GM19468 (cell line): ENCODE measurements around the gene TRIM38.
A peak's percentile ranks its signal among the peaks of the same experiment; 100 is the strongest.

ENCODE experiments used
- ATAC-seq: cut with Tn5 transposase; IDR thresholded peaks from one replicate; pipeline ENCODE4 v1.9.1; 2021; ENCODE audit warnings: mild to moderate bottlenecking, moderate library complexity, moderate number of reproducible peaks; ENCODE audit not compliant: unreplicated experiment; ENCODE audit errors: extremely low read depth

Gene TRIM38

DNA sequence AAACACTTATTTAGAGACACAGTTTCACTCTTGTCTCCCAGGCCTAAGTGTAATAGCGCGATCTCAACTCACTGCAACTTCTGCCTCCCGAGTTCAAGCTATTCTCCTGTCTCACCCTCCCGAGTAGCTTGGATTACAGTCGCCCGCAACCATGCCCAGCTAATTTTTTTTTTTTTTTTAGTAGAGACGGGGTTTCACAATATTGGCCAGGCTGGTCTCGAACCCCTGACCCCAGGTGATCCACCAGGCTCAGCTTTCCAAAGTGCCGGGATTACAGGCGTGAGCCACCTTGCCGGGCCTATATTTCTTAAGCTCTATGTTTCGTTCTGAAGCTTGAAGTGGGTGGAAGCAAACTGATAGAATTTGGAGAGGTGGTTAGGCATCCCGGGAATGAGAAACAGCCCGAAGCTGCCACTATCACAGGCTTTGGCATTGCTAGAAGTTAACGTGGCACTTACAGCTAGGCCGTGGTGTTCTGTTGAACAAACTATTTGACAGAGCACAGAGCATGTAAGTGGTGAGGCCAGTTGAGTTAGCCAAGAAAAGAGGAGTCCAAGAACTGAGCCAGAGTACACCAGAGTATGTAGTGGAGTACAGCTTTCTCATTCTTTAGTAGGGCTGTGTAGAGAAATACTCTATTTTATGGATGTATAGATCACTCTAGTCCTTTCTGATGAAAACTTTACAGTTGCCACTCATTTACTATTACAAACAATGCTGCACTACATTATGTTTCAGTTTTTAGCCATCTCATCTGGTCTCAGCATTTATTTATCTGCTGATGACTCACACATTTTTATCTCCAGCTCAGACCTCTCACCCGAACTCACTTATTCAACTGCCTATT, 62.7 kb downstream of the TRIM38 start:
- no peak for ATAC-seq

GRCh38 chr6:26025894-26026832, 63.6 kb downstream of the TRIM38 start:
- ATAC-seq: no peak

DNA sequence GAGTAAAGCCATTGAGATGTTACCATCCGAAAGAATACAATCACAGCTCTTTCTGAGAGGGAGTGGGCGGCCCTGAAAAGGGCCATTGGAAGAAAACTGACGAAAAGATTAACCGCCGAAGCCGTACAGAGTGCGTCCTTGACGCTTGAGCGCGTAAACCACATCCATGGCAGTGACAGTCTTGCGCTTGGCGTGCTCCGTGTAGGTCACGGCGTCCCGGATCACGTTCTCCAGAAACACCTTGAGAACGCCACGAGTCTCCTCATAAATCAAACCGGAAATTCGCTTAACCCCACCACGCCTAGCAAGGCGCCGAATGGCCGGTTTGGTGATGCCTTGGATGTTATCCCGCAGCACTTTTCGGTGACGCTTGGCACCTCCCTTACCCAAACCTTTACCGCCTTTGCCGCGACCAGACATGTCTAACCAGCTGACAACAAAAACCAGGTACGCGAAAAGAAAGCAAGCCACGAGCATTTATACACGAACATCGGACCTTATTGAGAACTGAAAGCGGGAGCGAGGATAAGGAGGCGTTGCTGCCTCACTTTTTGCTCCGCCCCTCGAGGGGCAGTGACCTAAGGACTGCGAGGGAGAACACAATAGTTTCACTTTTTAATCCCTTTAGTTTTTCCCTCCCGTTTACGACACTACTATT, 64.4 kb downstream of the TRIM38 start:
- ATAC-seq: peak; percentile 15

DNA sequence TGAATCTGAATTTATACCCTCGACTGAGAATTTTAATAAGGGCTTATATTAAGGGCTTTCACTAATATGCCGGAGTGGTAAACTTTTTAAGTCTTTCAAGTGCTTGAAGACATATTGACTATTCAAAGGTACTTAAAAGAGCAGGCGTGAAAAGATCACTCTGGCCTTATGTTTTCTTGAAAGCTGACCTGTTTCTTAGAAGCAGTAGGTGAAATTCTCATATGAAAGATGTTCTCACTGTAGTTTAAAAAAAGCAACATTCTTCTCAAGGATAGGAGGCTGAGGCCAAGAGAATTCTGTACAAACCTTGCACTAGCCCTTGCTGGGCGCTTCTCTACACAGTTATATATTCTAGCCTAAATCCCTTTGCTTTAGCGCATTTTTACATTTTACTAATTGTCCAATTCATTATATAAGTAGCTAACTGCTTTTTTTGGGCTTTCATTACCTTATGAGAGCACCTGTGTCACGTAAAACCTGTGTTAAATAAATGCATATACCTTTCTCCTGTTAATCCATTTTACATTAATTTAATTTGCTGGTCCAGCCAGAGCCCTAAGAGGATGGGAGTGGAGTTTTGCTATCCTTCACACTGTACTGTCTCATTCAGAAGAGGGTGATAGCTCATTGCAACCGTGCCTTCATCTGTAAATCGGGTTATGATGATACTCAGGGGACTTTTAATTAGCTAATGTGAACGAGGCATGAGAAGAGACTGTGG, 65.0 kb downstream of the TRIM38 start:
- ATAC-seq: no peak

- no peak for ATAC-seq
Observed at GRCh38 chr6:26028212-26028745, 65.7 kb downstream of the TRIM38 start.

DNA sequence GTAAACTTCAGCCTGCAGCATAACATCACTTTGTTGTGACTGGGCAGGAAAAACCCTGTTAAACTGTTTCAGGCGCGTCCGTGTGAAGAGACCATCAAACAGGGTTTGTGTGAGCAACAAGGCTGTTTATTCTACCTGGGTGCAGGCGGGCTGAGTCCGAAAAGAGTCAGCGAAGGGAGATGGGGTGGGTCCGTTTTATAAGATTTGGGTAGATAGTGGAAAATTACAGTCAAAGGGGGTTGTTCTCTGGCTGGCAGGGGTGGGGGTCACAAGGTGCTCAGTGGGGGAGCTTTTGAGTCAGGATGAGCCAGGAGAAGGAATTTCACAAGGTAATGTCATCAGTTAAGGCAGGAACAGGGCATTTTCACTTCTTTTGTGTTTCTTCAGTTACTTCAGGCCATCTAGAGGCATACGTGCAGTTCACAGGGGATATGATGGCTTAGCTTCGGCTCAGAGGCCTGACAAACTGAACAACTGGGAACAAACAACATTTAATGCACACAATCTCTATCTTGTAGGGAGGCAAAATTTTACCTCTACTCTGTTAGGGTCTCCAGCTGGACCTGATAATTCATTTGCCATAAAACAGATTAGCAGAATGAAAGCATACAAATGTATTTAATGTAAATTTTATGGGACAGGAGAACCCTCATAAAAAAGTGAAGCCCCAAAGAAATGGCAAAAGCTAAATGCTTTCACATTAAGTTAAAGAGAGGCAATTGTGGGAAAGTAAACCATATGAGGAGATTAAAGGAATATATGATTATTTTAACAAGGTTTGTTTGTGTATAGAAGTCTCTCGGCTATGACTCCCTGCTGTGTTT, 66.4 kb downstream of the TRIM38 start:
- no peak for ATAC-seq

DNA sequence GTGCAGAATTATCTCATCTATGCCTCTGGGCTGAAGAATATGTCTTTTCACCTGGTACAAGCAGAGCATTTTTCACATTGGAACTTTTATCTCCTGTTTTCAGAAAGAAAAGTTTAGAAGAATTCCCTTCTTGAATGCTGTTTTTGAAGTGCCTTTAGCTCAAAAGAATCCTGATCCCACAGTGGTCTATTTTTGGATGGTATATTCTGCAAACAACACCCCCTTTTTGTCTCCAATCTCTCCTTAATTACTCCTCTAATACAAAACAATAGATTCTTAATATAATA, 66.9 kb downstream of the TRIM38 start:
- no peak for ATAC-seq

- no peak for ATAC-seq
Observed at GRCh38 chr6:26029857-26030653, 67.5 kb downstream of the TRIM38 start.

DNA sequence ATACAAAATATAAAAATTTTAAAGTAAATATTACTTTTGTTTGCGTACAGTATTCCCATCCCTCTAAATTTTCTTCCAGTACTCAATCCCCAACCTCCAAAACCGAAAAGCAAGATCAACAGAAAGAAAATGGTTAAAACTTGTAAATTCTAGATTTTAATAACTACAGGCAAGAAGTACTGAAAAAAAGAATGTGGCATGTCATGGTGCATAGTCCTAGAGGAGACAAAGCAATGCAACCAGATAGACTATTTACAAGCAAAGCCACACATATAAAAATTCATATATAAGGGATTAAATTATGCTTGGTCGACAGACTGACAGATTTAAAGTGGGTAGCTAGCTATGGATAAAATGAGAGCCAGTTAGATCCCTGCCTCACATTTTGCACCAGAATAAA, 68.1 kb downstream of the TRIM38 start:
- ATAC-seq: no peak

DNA sequence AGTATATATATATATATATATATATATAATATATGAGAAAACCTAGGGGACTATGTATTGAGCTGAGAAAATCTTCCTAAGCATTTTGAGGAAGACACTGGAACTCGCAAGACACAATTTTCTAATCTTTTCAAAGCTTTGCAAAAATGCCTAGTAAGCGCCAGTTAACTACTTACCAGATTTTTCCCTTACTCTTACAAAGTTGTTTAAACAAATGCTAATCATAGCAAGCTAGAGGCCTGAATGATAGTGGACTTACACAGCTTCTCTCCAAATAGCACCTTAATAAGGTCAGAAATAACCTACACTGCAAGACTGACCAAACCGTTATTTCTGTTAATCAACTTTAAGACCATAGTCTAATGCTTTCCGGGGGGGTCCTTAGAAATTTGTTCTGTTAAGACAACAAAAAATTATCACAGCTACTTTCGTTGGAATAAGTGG, 68.6 kb downstream of the TRIM38 start:
- no peak for ATAC-seq

- ATAC-seq: peak; percentile 18
Observed at GRCh38 chr6:26031595-26032339, 69.2 kb downstream of the TRIM38 start.

DNA sequence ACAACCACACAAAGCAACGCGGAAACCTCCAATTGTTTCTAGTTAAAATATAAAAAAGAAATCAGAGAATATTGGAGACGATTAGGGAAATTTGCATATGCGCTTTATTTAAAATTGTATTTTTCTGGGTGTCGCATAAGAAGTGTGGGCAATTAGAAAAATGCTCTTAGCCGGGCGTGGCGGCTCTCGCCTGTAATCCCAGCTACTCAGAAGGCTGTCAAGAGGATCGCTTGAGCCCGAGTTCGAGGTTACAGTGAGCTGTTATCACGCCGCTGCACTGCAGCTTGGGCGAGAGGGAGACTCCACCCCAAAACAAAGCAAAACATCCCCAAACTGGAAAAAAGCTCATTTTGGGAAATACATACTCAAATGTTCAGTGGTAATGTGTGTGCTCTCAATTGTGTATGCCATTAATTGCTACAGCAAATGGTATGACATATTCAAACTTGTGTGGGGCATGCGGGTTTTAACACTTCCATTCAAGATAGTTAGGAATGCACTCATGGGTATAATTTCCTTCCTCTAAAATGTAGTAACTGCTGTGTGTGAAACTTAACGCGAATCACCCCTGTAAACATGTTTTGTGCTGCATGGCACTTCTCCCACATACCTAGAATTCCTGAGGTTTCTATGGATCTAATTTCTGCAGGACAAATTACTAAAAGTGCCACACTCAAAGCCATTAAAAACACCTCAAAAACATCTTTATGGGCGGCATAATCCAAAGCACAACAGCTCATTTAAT, 69.9 kb downstream of the TRIM38 start:
- no peak for ATAC-seq

DNA sequence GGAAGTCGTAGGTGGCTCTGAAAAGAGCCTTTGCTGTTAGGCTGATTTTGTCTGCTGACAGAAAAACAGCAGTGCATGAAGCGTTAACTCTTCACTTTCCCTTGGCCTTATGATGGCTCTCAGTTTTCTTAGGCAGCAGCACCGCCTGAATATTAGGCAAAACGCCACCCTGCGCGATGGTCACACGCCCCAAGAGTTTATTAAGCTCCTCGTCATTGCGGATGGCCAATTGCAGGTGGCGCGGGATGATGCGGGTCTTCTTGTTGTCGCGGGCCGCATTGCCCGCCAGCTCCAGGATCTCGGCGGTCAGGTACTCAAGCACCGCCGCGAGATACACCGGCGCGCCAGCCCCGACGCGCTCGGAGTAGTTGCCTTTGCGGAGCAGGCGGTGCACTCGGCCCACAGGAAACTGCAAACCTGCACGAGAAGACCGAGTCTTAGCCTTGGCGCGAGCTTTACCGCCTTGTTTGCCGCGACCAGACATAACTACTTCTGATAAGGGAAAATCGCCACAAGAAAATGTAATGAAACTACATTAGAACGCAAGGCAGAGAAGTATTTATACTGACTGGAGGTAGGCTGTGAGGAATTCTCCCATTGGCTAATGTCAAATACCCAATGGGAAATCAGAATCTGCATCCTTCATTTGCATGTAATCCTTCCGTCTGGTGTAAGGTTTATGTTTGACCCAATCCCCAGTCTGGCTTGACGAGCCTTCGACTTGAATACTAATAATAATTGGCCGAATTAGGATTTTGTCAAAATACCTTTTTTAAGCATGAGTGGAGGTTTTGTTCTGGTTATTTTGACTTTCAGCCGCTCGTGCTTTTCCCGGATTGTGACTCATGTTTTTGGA, 70.7 kb downstream of the TRIM38 start:
- ATAC-seq: peak; percentile 71

DNA sequence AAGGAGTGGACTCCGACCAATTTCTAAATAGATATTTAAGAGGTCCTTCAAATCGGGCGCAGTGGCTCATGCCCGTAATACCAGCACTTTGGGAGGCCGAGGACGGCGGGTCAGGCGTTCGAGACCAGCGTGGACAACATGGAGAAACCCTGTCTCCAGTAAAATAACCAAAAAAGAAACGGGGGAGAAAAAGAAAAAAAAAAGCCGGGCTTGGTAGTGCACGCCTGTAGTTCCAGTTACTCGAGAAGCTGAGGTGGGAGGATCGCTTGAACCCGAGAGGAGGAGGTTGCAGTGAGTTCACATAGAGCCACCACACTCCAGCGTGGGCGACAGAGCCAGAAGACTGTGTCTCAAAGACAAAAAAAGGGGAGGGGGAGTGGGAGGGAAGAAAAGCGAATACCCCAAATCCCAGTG, 71.3 kb downstream of the TRIM38 start:
- ATAC-seq: no peak

- ATAC-seq: no peak
Observed at GRCh38 chr6:26034905-26035304, 72.3 kb downstream of the TRIM38 start.
